Measurements from ENCODE around the gene KIAA1958. TPM values are rescaled to one million over a fixed set of nuclear protein-coding genes. Genes with fewer than 3 reads are reported as not detected.

KIAA1958 gene
- total RNA-seq (2022; extraction: Qiagen RNA extraction; ENCODE audit: low read depth), result 1.9 to 3.3 TPM (median 3.2 TPM) in 5 replicates

DNA sequence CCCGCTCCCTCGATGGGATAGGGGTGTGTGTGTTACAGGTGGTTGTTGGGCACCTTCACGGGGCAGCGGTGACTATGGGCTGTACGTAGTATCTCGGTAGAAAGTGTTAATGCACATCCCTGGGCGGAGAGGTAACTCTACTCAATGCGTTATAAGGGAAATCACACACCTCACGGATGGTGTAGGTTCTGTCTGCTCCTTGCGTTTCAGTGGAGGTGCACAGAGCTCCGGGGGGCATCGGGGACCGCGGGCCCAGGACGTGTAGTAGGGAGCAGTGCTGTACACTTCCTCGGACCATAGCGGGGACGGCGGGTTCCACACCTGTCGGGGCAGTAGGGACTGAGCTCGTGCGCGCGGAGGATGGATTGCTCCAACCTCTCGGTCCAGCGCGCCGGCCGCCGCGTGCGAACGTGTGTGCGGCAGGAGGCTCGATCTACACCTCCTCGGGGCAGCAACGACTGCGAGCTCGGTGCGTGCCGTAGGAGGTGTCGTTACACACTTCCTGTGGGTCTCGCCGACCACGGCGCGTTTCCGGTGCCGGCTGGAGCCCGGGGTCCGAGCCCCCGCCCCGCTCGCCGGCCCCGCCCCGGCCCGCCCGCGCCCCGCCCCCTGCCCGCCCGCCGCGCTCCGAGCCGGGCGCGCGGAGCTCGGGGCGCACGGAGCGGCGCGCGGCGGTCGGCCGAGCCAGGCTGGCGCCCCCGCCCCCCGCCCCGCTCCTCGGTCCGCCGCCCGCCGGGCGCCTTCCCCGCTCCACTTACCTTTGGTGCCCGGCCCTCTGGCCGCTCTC, at the start of gene KIAA1958:
Gene KIAA1958, plus strand, starts transcription at position 607 of the 787 bp plus-strand sequence. CDS start 87,254 bp downstream, outside the sequence.

GRCh38 chr9:112717661-112718331, 231.2 kb downstream of the KIAA1958 start, which contains the start of gene INIP:
TSS of gene INIP (minus strand) at chr9:112718117. CDS start at chr9:112716485, 1,632 bp downstream.

Other genes with a start within 250 kb of the KIAA1958 start
- 27.3 to 45.5 TPM (median 39.3 TPM) in 5 replicates for gene PTBP3, start 153.2 kb upstream of the KIAA1958 start, total RNA-seq (2022; extraction: Qiagen RNA extraction; ENCODE audit: low read depth)
- gene HSDL2, start 106.7 kb upstream of the KIAA1958 start, total RNA-seq (2022; extraction: Qiagen RNA extraction; ENCODE audit: low read depth), result 24.6 to 32.9 TPM (median 28.5 TPM) in 5 replicates
- 16.3 to 19.9 TPM (median 18.3 TPM) in 5 replicates for gene INIP, start 231.3 kb downstream of the KIAA1958 start, total RNA-seq (2022; extraction: Qiagen RNA extraction; ENCODE audit: low read depth)

Data from A549 treated with DMSO at 1 μM for 4 hours (cell line).